ENCODE measurements around the gene USP40. TPM values are rescaled to one million over a fixed set of nuclear protein-coding genes. Genes with fewer than 3 reads are reported as not detected.

Gene USP40
- total RNA-seq, 1 donor from 2014 or later = 41.9 TPM

GRCh38 chr2:233556881-233557736, 9.5 kb downstream of the USP40 start:
- DNase-seq (ENCODE audit: low read depth) = peak; percentile 91

GRCh38 chr2:233553366-233553765, 13.2 kb downstream of the USP40 start:
- DNase-seq (ENCODE audit: low read depth) = no peak

GRCh38 chr2:233551491-233551890, 15.1 kb downstream of the USP40 start:
- DNase-seq (ENCODE audit: low read depth) = no peak

GRCh38 chr2:233546774-233547173, 19.8 kb downstream of the USP40 start:
- DNase-seq (ENCODE audit: low read depth) = no peak

- peak; percentile 22 for DNase-seq (ENCODE audit: low read depth)
These were observed 20.5 kb downstream of the USP40 start for GRCh38 chr2:233546101-233546500.

GRCh38 chr2:233544200-233544610, 22.4 kb downstream of the USP40 start:
- DNase-seq (ENCODE audit: low read depth) = peak; percentile 85

- peak; percentile 91 for DNase-seq (ENCODE audit: low read depth)
These were observed 24.1 kb downstream of the USP40 start for GRCh38 chr2:233542507-233542906.

- DNase-seq (ENCODE audit: low read depth) = no peak
These were observed 27.8 kb downstream of the USP40 start for GRCh38 chr2:233538741-233539140.

GRCh38 chr2:233535271-233535670, 31.3 kb downstream of the USP40 start:
- DNase-seq (ENCODE audit: low read depth) = peak; percentile 44

- DNase-seq (ENCODE audit: low read depth) = no peak
These were observed 33.6 kb downstream of the USP40 start for GRCh38 chr2:233532971-233533370.

GRCh38 chr2:233531955-233532354, 34.6 kb downstream of the USP40 start:
- DNase-seq (ENCODE audit: low read depth) = no peak

- DNase-seq (ENCODE audit: low read depth) = no peak
These were observed 36.2 kb downstream of the USP40 start for GRCh38 chr2:233530381-233530780.

- DNase-seq (ENCODE audit: low read depth) = no peak
These were observed 38.4 kb downstream of the USP40 start for GRCh38 chr2:233528182-233528581.

- peak; percentile 15 for DNase-seq (ENCODE audit: low read depth)
These were observed 40.8 kb downstream of the USP40 start for GRCh38 chr2:233525791-233526190.

- no peak for DNase-seq (ENCODE audit: low read depth)
These were observed 46.6 kb downstream of the USP40 start for GRCh38 chr2:233519787-233520611.

GRCh38 chr2:233513953-233514655, 52.5 kb downstream of the USP40 start:
- DNase-seq (ENCODE audit: low read depth) = no peak

GRCh38 chr2:233503947-233504637, 62.5 kb downstream of the USP40 start:
- DNase-seq (ENCODE audit: low read depth) = no peak

- no peak for DNase-seq (ENCODE audit: low read depth)
These were observed 63.1 kb downstream of the USP40 start for GRCh38 chr2:233503481-233503880.

- DNase-seq (ENCODE audit: low read depth) = peak; percentile 48
These were observed 65.1 kb downstream of the USP40 start for GRCh38 chr2:233501198-233502076.

GRCh38 chr2:233499928-233500327, 66.7 kb downstream of the USP40 start:
- DNase-seq (ENCODE audit: low read depth) = no peak

GRCh38 chr2:233498126-233498525, 68.5 kb downstream of the USP40 start:
- no peak for DNase-seq (ENCODE audit: low read depth)

Measured in renal cortical epithelial cell (primary cell).